CD14-positive monocyte (primary cell): ENCODE data around the gene FTH1. TPM values are rescaled to one million over a fixed set of nuclear protein-coding genes. Genes with fewer than 3 reads are reported as not detected.

Source experiments
- DNase-seq, 3 donors: peaks; one replicate each; pipeline ENCODE4 v3.0.0-alpha.2; 2011 to 2022
- H2AFZ ChIP-seq: 2 replicates; pipeline ENCODE4 v1.6.0; 2012; ENCODE audit warnings: mild to moderate bottlenecking, low read depth, low read length, inconsistent platforms; ENCODE audit not compliant: insufficient read depth, poor library complexity, severe bottlenecking
- H3K27ac ChIP-seq, 2 donors: 1 replicate in 1 of 2; 2 replicates in 1 of 2; pipeline ENCODE4 v1.5.1; 2012 to 2013; ENCODE audit warnings: low read length in 2 of 2, control low read depth in 1 of 2, inconsistent platforms in 1 of 2, low read depth in 1 of 2, mild to moderate bottlenecking in 1 of 2
- H3K27me3 ChIP-seq, 2 donors: one replicate each; pipeline versions ENCODE4 v1.6.0 to v1.6.1; 2011 to 2013; ENCODE audit warnings: low read length in 2 of 2; ENCODE audit not compliant: control insufficient read depth in 2 of 2, insufficient read depth in 2 of 2
- H3K36me3 ChIP-seq, 2 donors: replicated peaks in 1 of 2; 1 replicate in 1 of 2; 2 replicates in 1 of 2; pipeline versions ENCODE4 v1.5.1 to v1.6.1; 2012 to 2013; ENCODE audit warnings: low read length in 2 of 2, control low read depth in 1 of 2, inconsistent platforms in 1 of 2, mild to moderate bottlenecking in 1 of 2; ENCODE audit not compliant: insufficient read depth in 2 of 2, control insufficient read depth in 1 of 2
- H3K4me1 ChIP-seq, 2 donors: 1 replicate in 1 of 2; 2 replicates in 1 of 2; pipeline versions ENCODE4 v1.5.1 to v1.6.1; 2012 to 2013; ENCODE audit warnings: low read length in 2 of 2, control low read depth in 1 of 2, inconsistent platforms in 1 of 2, mild to moderate bottlenecking in 1 of 2, moderate library complexity in 1 of 2; ENCODE audit not compliant: insufficient read depth in 2 of 2, control insufficient read depth in 1 of 2
- H3K4me2 ChIP-seq: replicated peaks from 2 replicates; pipeline ENCODE3; 2012; ENCODE audit warnings: low read length, moderate library complexity, mild to moderate bottlenecking; ENCODE audit not compliant: poor library complexity, severe bottlenecking; ENCODE audit errors: extremely low read depth
- H3K4me3 ChIP-seq, 3 experiments: fragments of 200-600 bp in 1 of 3; sonication (generic) in 1 of 3; replicated peaks in 1 of 3; 1 replicate in 2 of 3; 2 replicates in 1 of 3; pipeline ENCODE4 v1.5.1; 2011 to 2013; ENCODE audit warnings: low read length in 3 of 3, mild to moderate bottlenecking in 3 of 3, control low read depth in 2 of 3, low read depth in 2 of 3, inconsistent platforms in 1 of 3, moderate library complexity in 1 of 3
- H3K79me2 ChIP-seq: 2 replicates; pipeline ENCODE4 v1.6.0; 2012; ENCODE audit warnings: mild to moderate bottlenecking, control low read depth, inconsistent platforms, low read length, moderate library complexity; ENCODE audit not compliant: insufficient read depth
- H3K9ac ChIP-seq: 2 replicates; pipeline ENCODE4 v1.6.0; 2017; ENCODE audit warnings: low read length, mild to moderate bottlenecking; ENCODE audit not compliant: insufficient read depth, poor library complexity, severe bottlenecking
- H3K9me3 ChIP-seq, 2 donors: replicated peaks in 1 of 2; 1 replicate in 1 of 2; 2 replicates in 1 of 2; pipeline versions ENCODE4 v1.5.1 to v1.6.1; 2012 to 2013; ENCODE audit warnings: low read length in 2 of 2, control low read depth in 1 of 2; ENCODE audit not compliant: control insufficient read depth in 1 of 2, insufficient read depth in 1 of 2
- H4K20me1 ChIP-seq: 2 replicates; pipeline ENCODE4 v1.6.0; 2012; ENCODE audit warnings: mild to moderate bottlenecking, low read length, control low read depth, moderate library complexity; ENCODE audit not compliant: insufficient read depth
- H3K27ac Mint-ChIP-seq, 7 donors: one replicate each; pipeline ENCODE4 v1.8.0; 2020; ENCODE audit warnings: mild to moderate bottlenecking in 7 of 7, mixed read lengths in 7 of 7, moderate library complexity in 6 of 7, inconsistent platforms in 2 of 7
- H3K27me3 Mint-ChIP-seq, 3 donors: one replicate each; pipeline ENCODE4 v1.8.0; 2021 to 2022; ENCODE audit warnings: low read depth in 3 of 3, mild to moderate bottlenecking in 3 of 3, mixed read lengths in 3 of 3, moderate library complexity in 3 of 3, inconsistent platforms in 1 of 3
- H3K36me3 Mint-ChIP-seq, 2 donors: one replicate each; pipeline ENCODE4 v1.8.0; 2020; ENCODE audit warnings: mixed read lengths in 2 of 2, inconsistent platforms in 1 of 2, mild to moderate bottlenecking in 1 of 2
- H3K4me1 Mint-ChIP-seq: one replicate; pipeline ENCODE4 v1.8.0; 2020; ENCODE audit warnings: mild to moderate bottlenecking, mixed read lengths
- H3K4me3 Mint-ChIP-seq, 2 donors: one replicate each; pipeline ENCODE4 v1.8.0; 2020; ENCODE audit warnings: mild to moderate bottlenecking in 2 of 2, mixed read lengths in 2 of 2, moderate library complexity in 1 of 2
- H3K9me3 Mint-ChIP-seq, 7 donors: one replicate each; pipeline ENCODE4 v1.8.0; 2020 to 2022; ENCODE audit warnings: mixed read lengths in 7 of 7, mild to moderate bottlenecking in 6 of 7, moderate library complexity in 6 of 7, inconsistent platforms in 2 of 7
- WGBS: methylation state at CpG from one replicate; pipeline ENCODE4 v1.1.5; 2013; ENCODE audit warnings: missing lambda C conversion rate; ENCODE audit not compliant: insufficient coverage; 5-methylcytosine and 5-hydroxymethylcytosine counted together
- intact Hi-C, 2 donors: fragments of 100-400 bp; cut with micrococcal nuclease; formaldehyde crosslinking; loops; one replicate each; pipeline versions ENCODE4 v1.15.0 to v1.15.1; 2023
- polyA plus RNA-seq, 3 donors: library from polyadenylated mRNA; depleted of rRNA in 1 of 3; unstranded in 2 of 3; stranded (reverse) in 1 of 3; fragments of 300-500 nt in 2 of 3; fragments of >200 nt in 1 of 3; fragmentation: Illumina TruSeq in 2 of 3; gene quantifications; 1 replicate in 2 of 3; 2 replicates in 1 of 3; pipeline ENCODE4 v1.2.3, GENCODE V29; 2012 to 2021
- TF ChIP-seq, protein P1 (sequence below): fragments of 200-600 bp; IDR thresholded peaks from one replicate; pipeline ENCODE4 v1.8.0; 2022; ENCODE audit warnings: antibody characterized with exemption, mild to moderate bottlenecking

FTH1 gene
- polyA plus RNA-seq, 3 donors, result 8,968 to 15,394 (median 11,239) TPM

DNA sequence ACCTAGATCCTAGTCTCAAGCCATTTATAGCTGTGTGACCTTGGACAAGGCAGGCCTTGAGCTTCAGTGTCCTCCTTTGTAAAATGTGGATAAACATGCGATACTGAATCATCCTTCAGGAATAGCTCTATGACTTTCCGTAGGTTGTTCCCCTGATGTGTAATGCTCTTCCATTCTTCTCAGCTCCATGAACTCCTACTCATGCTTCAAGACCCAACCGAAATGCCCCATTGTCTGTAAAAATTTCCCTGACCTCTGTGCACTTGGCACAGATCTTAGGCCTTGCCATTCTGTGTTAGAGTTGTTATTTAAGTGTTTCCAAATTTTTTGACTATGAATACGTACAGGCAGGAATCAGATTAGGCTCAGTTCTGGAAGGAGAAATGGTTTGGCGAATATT is 20.5 kb downstream of the FTH1 start:
- Histone ChIP-seq H3K9ac (no peak overlapping the region), H3K27ac (no peak overlapping the region), H3K36me3 (no peaks in the 10 kb centered on the region), H3K79me2 (no peaks in the 10 kb centered on the region), H3K4me3 (no peak overlapping the region), H3K4me1 (peaks cover 10 to 12% of the 10 kb centered on the region in 2 donors), H3K27me3 (no peaks in the 10 kb centered on the region), H3K4me2 (no peak overlapping the region), H2AFZ (no peak overlapping the region), H3K9me3 (no peaks in the 10 kb centered on the region), H4K20me1 (no peaks in the 10 kb centered on the region)
- 95% methylated on average over 2 of the region's 5 CpGs for WGBS
- Mint-ChIP-seq H3K27ac (no peak overlapping the region), H3K27me3 (peaks cover 2 to 5% (median 2%) of the 10 kb centered on the region in 3 donors), H3K4me3 (no peak overlapping the region), H3K36me3 (no peaks in the 10 kb centered on the region), H3K4me1 (peaks cover 17% of the 10 kb centered on the region), H3K9me3 (peaks cover 0 to 1% (median 0%) of the 10 kb centered on the region in 7 donors)
- TF ChIP-seq, protein P1, sequence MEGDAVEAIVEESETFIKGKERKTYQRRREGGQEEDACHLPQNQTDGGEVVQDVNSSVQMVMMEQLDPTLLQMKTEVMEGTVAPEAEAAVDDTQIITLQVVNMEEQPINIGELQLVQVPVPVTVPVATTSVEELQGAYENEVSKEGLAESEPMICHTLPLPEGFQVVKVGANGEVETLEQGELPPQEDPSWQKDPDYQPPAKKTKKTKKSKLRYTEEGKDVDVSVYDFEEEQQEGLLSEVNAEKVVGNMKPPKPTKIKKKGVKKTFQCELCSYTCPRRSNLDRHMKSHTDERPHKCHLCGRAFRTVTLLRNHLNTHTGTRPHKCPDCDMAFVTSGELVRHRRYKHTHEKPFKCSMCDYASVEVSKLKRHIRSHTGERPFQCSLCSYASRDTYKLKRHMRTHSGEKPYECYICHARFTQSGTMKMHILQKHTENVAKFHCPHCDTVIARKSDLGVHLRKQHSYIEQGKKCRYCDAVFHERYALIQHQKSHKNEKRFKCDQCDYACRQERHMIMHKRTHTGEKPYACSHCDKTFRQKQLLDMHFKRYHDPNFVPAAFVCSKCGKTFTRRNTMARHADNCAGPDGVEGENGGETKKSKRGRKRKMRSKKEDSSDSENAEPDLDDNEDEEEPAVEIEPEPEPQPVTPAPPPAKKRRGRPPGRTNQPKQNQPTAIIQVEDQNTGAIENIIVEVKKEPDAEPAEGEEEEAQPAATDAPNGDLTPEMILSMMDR, result no peak
- no peak for DNase-seq
- intact Hi-C loops, result loop anchor here (1.0 to 5.0 kb wide), 5 partner anchors 44 to 150 kb away; no protein-coding TSS in a partner anchor

DNA sequence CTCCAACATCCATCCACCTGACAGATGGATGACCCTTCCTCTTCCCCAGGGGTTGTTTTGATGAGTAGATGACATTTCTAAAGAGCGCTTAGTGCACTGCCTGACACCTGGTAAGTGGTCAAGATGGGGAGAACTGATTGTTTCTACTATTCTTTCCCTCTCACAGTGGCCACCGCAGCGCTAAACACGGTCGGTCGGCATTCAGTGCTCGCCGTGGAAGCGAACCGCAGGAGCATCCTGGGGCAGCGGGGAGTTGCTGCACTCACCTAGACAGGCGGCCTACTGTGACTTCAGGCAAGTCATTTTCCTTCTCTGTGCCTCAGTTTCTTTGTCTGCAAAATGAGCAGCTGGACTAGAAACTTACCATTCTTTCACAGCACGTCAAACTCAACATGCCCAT is 22.2 kb downstream of the FTH1 start:
- Histone ChIP-seq H2AFZ (no peak overlapping the region), H4K20me1 (no peaks in the 10 kb centered on the region), H3K27me3 (no peaks in the 10 kb centered on the region), H3K9ac (no peak overlapping the region), H3K79me2 (no peaks in the 10 kb centered on the region), H3K9me3 (no peaks in the 10 kb centered on the region), H3K4me1 (peaks cover 10 to 12% of the 10 kb centered on the region in 2 donors), H3K36me3 (no peaks in the 10 kb centered on the region), H3K4me2 (no peak overlapping the region), H3K4me3 (no peak overlapping the region), H3K27ac (no peak overlapping the region)
- Mint-ChIP-seq H3K27me3 (peaks cover 2 to 5% (median 4%) of the 10 kb centered on the region in 3 donors), H3K4me1 (peaks cover 17% of the 10 kb centered on the region), H3K27ac (no peak overlapping the region), H3K36me3 (no peaks in the 10 kb centered on the region), H3K9me3 (peaks cover 0 to 1% (median 0%) of the 10 kb centered on the region in 7 donors), H3K4me3 (no peak overlapping the region)
- TF ChIP-seq, protein P1, result no peak
- 96% methylated on average over 12 of the region's 13 CpGs for WGBS
- DNase-seq, result no peak
- intact Hi-C loops, result loop anchor here (5.0 kb wide), 3 partner anchors 132 to 148 kb away; no protein-coding TSS in a partner anchor
